Neural cell (in vitro differentiated cells): ENCODE data around the gene ATF7IP.

ENCODE experiments used
- CTCF ChIP-seq: fragments of 450-650 bp; IDR thresholded peaks from 2 replicates; pipeline ENCODE4 v1.5.1; 2014; ENCODE audit warnings: antibody characterized with exemption, mild to moderate bottlenecking, moderate library complexity; ENCODE audit not compliant: poor library complexity, severe bottlenecking
- EP300 ChIP-seq: fragments of 450-650 bp; conservative IDR thresholded peaks from 2 replicates; pipeline ENCODE4 v1.6.1; 2014; ENCODE audit warnings: antibody characterized with exemption, mild to moderate bottlenecking, moderate library complexity; ENCODE audit not compliant: poor library complexity, severe bottlenecking
- TAF1 ChIP-seq: IDR thresholded peaks from 2 replicates; pipeline ENCODE4 v1.6.1; 2012; ENCODE audit warnings: low read depth

- TF ChIP-seq EP300, result no peak
- TF ChIP-seq CTCF, result no peak
- TF ChIP-seq TAF1, result no peak
These were observed 37.2 kb downstream of the ATF7IP start for GRCh38 chr12:14402697-14403096.
